Heart right ventricle (tissue), 16 donors: ENCODE data around the gene BMS1. TPM values are rescaled to one million over a fixed set of nuclear protein-coding genes. Genes with fewer than 3 reads are reported as not detected.
A peak's percentile ranks its signal among the peaks of the same experiment; 100 is the strongest.

ENCODE experiments used
- ATAC-seq, 8 donors: fragments of 200-7000 bp; cut with Tn5 transposase; one replicate each; pipeline ENCODE4 v1.9.1; 2020; ENCODE audit warnings: mild to moderate bottlenecking in 8 of 8, moderate library complexity in 8 of 8, moderate number of reproducible peaks in 1 of 8
- DNase-seq, 2 donors: peaks; one replicate each; pipeline ENCODE4 v3.0.0-alpha.2; 2020
- H3K27ac ChIP-seq, 10 donors: fragments of 200-600 bp; sonication (generic) in 2 of 10; one replicate each; pipeline versions ENCODE4 v1.5.0 to v1.8.0; 2020 to 2022; ENCODE audit warnings: mild to moderate bottlenecking in 3 of 10
- H3K27me3 ChIP-seq, 7 donors: fragments of 200-600 bp; one replicate each; pipeline ENCODE4 v1.8.0; 2021 to 2022; ENCODE audit warnings: mild to moderate bottlenecking in 2 of 7
- H3K36me3 ChIP-seq, 9 donors: fragments of 200-600 bp; sonication (generic) in 1 of 9; one replicate each; pipeline versions ENCODE4 v1.5.0 to v1.8.0; 2020 to 2022; ENCODE audit warnings: mild to moderate bottlenecking in 2 of 9
- H3K4me1 ChIP-seq, 9 donors: fragments of 200-600 bp; sonication (generic) in 1 of 9; one replicate each; pipeline versions ENCODE4 v1.5.0 to v1.8.0; 2020 to 2022; ENCODE audit warnings: mild to moderate bottlenecking in 4 of 9
- H3K4me3 ChIP-seq, 10 donors: fragments of 200-600 bp; sonication (generic) in 2 of 10; one replicate each; pipeline versions ENCODE4 v1.5.0 to v1.8.0; 2020 to 2022; ENCODE audit warnings: mild to moderate bottlenecking in 7 of 10, moderate library complexity in 2 of 10
- H3K9me3 ChIP-seq, 11 donors: fragments of 200-600 bp in 10 of 11; sonication (generic) in 2 of 11; one replicate each; pipeline versions ENCODE4 v1.5.0 to v1.8.0; 2013 to 2022; ENCODE audit warnings: mild to moderate bottlenecking in 2 of 11, control low read depth in 1 of 11, moderate library complexity in 1 of 11
- CTCF ChIP-seq, 9 donors: fragments of 200-600 bp; sonication (generic) in 2 of 9; IDR thresholded peaks; one replicate each; pipeline versions ENCODE4 v1.5.0 to v1.8.0; 2021 to 2022; ENCODE audit warnings: antibody characterized with exemption in 9 of 9, mild to moderate bottlenecking in 5 of 9, moderate library complexity in 1 of 9
- WGBS, 2 donors: extraction: QIAGEN DNeasy Blood & Tissue Kit; methylation state at CpG; one replicate each; pipeline ENCODE4 v1.1.7; 2013; ENCODE audit warnings: inconsistent platforms in 1 of 2; 5-methylcytosine and 5-hydroxymethylcytosine counted together
- intact Hi-C, 10 donors: fragments of 100-400 bp; cut with DNase I; formaldehyde crosslinking; loops; one replicate each; pipeline versions ENCODE4 v1.11.1 to v1.14.2; 2022
- polyA plus RNA-seq, 2 donors: library from polyadenylated mRNA; stranded (reverse); fragments of 200-250 nt; gene quantifications; one replicate each; pipeline ENCODE4 v1.2.3, GENCODE V29; 2013
- total RNA-seq, 10 donors: library from RNA; stranded (reverse); fragmentation: NEBNext Ultra II Directional in 3 of 10; extraction: Animal tissue kit (Norgen Biotek cat#: 25700) in 3 of 10; gene quantifications; one replicate each; pipeline versions ENCODE4 v1.2.1 to v1.2.4, GENCODE V29; 2021 to 2023
- donor health status: Arrhythmogenic right ventricular cardiomyopathy.
- donor health status: ischemic (EF 13 %, LVEDD 7.1; RV severe dilation, severe dysfunction).
- donor health status: healthy with polysubstance abuse.
- donor health status: DM: no; HTN: yes; CAD: no.
- donor health status: DM: no; HTN: no; CAD: no.
- donor health status: ischemic (EF 25% LVEDD 6.9; RV normal size, moderate dysfunction).
- donor health status: ischemic (EF 25% LVEDD 5.7; RV mildly dilated, moderate dysfunction).
- donor health status: healthy.
- donor health status: DM: yes; HTN: yes; CAD: no.
- donor health status: Ischemic cardiomyopathy.
- donor health status: ischemic (EF 35%, LVEDD 5.7; RV mildly dilated, moderate dysfunction).
- donor health status: nonischemic (EF 11% LVEDD 7.7; RV severe dilation, severe dysfunction).
- donor health status: DM: yes; HTN: yes; CAD: no.
- donor health status: PGD.
- donor health status: ischemic (EF 29% LVEDD 5.4; RV normal size, mild dysfunction).
- donor health status: nonischemic (EF 23%, LVEDD 6.1; RV moderate dilation, normal function).

Gene BMS1
- total and polyA plus RNA-seq, 12 donors: 8.0 to 16.5 (median 13.2) TPM

GRCh38 chr10:42865716-42866114 is 83.1 kb downstream of the BMS1 start:
- H3K4me1 ChIP-seq: peaks cover 0 to 14% (median 9%) of the 10 kb centered on the region in 9 donors
- intact Hi-C loops: loop anchor here (1.0 to 5.0 kb wide), 4 partner anchors 212 to 242 kb away; partner anchors contain the start of gene RET (in 1 of the 10)
- ATAC-seq (no peak), DNase-seq (no peak)
- peaks cover 0 to 59% (median 48%) of the 10 kb centered on the region in 7 donors for H3K27me3 ChIP-seq
- H3K4me3 ChIP-seq: no peak overlapping the region
- H3K27ac ChIP-seq: no peak overlapping the region
- no peaks in the 10 kb centered on the region for H3K36me3 ChIP-seq
- 33 to 42% methylated on average over 18 of the region's 18 CpGs for WGBS, 2 donors
- no peak for TF ChIP-seq CTCF (IDR thresholded peaks at IDR 0.05)
- no peaks in the 10 kb centered on the region for H3K9me3 ChIP-seq

- intact Hi-C loops: loop anchor here (1.0 to 5.0 kb wide), 4 partner anchors 211 to 241 kb away; partner anchors contain the start of gene RET (in 1 of the 10)
- ATAC-seq (peak; percentile 99 to 100 (median 100)), DNase-seq (peak; percentile 75 to 87)
- 2% methylated on average over 87 of the region's 87 CpGs for WGBS, 2 donors
- peak; percentile 65 to 88 (median 77) for TF ChIP-seq CTCF (IDR thresholded peaks at IDR 0.05)
- peaks cover 0 to 52% (median 44%) of the 10 kb centered on the region in 7 donors for H3K27me3 ChIP-seq
- H3K4me1 ChIP-seq: peaks cover 2 to 19% (median 15%) of the 10 kb centered on the region in 9 donors
- H3K9me3 ChIP-seq: no peaks in the 10 kb centered on the region
- H3K27ac ChIP-seq: no peak overlapping the region
- peak overlapping the region in 9 of 10 donors; percentile 3 to 42 (median 29) for H3K4me3 ChIP-seq
- H3K36me3 ChIP-seq: no peaks in the 10 kb centered on the region
These were observed 83.8 kb downstream of the BMS1 start for GRCh38 chr10:42866115-42866995.

GRCh38 chr10:42867571-42867970 is 85.0 kb downstream of the BMS1 start:
- no peak for DNase-seq
- intact Hi-C loops: loop anchor here in 6 of 10 donors (2.0 to 5.0 kb wide), 3 partner anchors 210 to 240 kb away; partner anchors contain the start of gene RET (in 1 of the 6)
- 95 to 97% methylated on average over 9 of the region's 9 CpGs for WGBS, 2 donors

More at GRCh38 chr10:42867571-42867970, 85.0 kb downstream of the BMS1 start:
- H3K27ac ChIP-seq: no peak overlapping the region
- peaks cover 0 to 42% (median 32%) of the 10 kb centered on the region in 7 donors for H3K27me3 ChIP-seq
- ATAC-seq: no peak
- no peaks in the 10 kb centered on the region for H3K36me3 ChIP-seq
- H3K9me3 ChIP-seq: no peaks in the 10 kb centered on the region
- peaks cover 8 to 30% (median 24%) of the 10 kb centered on the region in 9 donors for H3K4me1 ChIP-seq
- TF ChIP-seq CTCF (IDR thresholded peaks at IDR 0.05): no peak
- H3K4me3 ChIP-seq: no peak overlapping the region
